ENCODE data around the gene ANKRD60. TPM values are rescaled to one million over a fixed set of nuclear protein-coding genes. Genes with fewer than 3 reads are reported as not detected.

ANKRD60 gene
- total RNA-seq, 2 donors from 2014 or later, result not detected

- no peak for TF ChIP-seq CTCF (IDR thresholded peaks at IDR 0.05)
- Histone ChIP-seq H3K9ac (ENCODE audit: low read depth in 2 of 2, low read length in 2 of 2) (no peak overlapping the region), H3K36me3 (no peaks in the 10 kb centered on the region), H3K4me3 (no peak overlapping the region), H3K27me3 (no peaks in the 10 kb centered on the region), H3K9me3 (no peaks in the 10 kb centered on the region), H3K4me1 (no peaks in the 10 kb centered on the region), H3K27ac (no peak overlapping the region)
- intact Hi-C loops (cut with DNase I), result loop anchor here (2.0 kb wide), 1 partner anchor 612 kb away; no protein-coding TSS in a partner anchor
- no peak for DNase-seq
These were observed 19.5 kb downstream of the ANKRD60 start for GRCh38 chr20:58208944-58209343.

- intact Hi-C loops (cut with DNase I), result no loop called here
- no peaks in the 10 kb centered on the region for H3K27me3 ChIP-seq
- H3K9me3 ChIP-seq, result no peaks in the 10 kb centered on the region
- no peak overlapping the region for H3K27ac ChIP-seq
- H3K36me3 ChIP-seq, result no peaks in the 10 kb centered on the region
- no peaks in the 10 kb centered on the region for H3K4me1 ChIP-seq
- no peak for DNase-seq
- no peak for TF ChIP-seq CTCF (IDR thresholded peaks at IDR 0.05)
- no peak overlapping the region for H3K4me3 ChIP-seq
- H3K9ac ChIP-seq (ENCODE audit: low read depth in 2 of 2, low read length in 2 of 2), result no peak overlapping the region
These were observed 22.6 kb downstream of the ANKRD60 start for GRCh38 chr20:58205850-58206249.

- no peak for TF ChIP-seq CTCF (IDR thresholded peaks at IDR 0.05)
- no peak overlapping the region for H3K27ac ChIP-seq
- H3K4me3 ChIP-seq, result no peak overlapping the region
- no peaks in the 10 kb centered on the region for H3K4me1 ChIP-seq
- intact Hi-C loops (cut with DNase I), result no loop called here
- no peak overlapping the region for H3K9ac ChIP-seq (ENCODE audit: low read depth in 2 of 2, low read length in 2 of 2)
- no peaks in the 10 kb centered on the region for H3K36me3 ChIP-seq
- no peaks in the 10 kb centered on the region for H3K9me3 ChIP-seq
- DNase-seq, result no peak
- no peaks in the 10 kb centered on the region for H3K27me3 ChIP-seq
These were observed 26.4 kb downstream of the ANKRD60 start for GRCh38 chr20:58202044-58202443.

- Histone ChIP-seq H3K4me3 (no peak overlapping the region), H3K27me3 (no peaks in the 10 kb centered on the region), H3K9ac (ENCODE audit: low read depth in 2 of 2, low read length in 2 of 2) (no peak overlapping the region), H3K9me3 (no peaks in the 10 kb centered on the region), H3K27ac (no peak overlapping the region), H3K4me1 (no peaks in the 10 kb centered on the region), H3K36me3 (no peaks in the 10 kb centered on the region)
- no peak for TF ChIP-seq CTCF (IDR thresholded peaks at IDR 0.05)
- DNase-seq, result no peak
- intact Hi-C loops (cut with DNase I), result no loop called here
These were observed 26.8 kb downstream of the ANKRD60 start for GRCh38 chr20:58201616-58202015.

GRCh38 chr20:58199469-58199868 lies 29.0 kb downstream of the ANKRD60 start:
- H3K4me1 ChIP-seq, result no peaks in the 10 kb centered on the region
- no peaks in the 10 kb centered on the region for H3K36me3 ChIP-seq
- no peak overlapping the region for H3K4me3 ChIP-seq
- DNase-seq, result no peak
- H3K27me3 ChIP-seq, result no peaks in the 10 kb centered on the region
- no peak overlapping the region for H3K9ac ChIP-seq (ENCODE audit: low read depth in 2 of 2, low read length in 2 of 2)
- H3K27ac ChIP-seq, result no peak overlapping the region
- no peak for TF ChIP-seq CTCF (IDR thresholded peaks at IDR 0.05)
- H3K9me3 ChIP-seq, result no peaks in the 10 kb centered on the region
- intact Hi-C loops (cut with DNase I), result no loop called here

Measured in colonic mucosa (tissue), 4 donors.